HG03558 (cell line): ENCODE results near the gene INTS14.
A peak's percentile ranks its signal among the peaks of the same experiment; 100 is the strongest.
"Not testable (repeated sequence)": the region's sequence is repeated elsewhere in the genome, so short reads cannot be mapped to it uniquely, and the experiment has no call there.

Source experiments
- ATAC-seq: cut with Tn5 transposase; IDR thresholded peaks from one replicate; pipeline ENCODE4 v1.9.1; 2021; ENCODE audit warnings: moderate number of reproducible peaks; ENCODE audit not compliant: unreplicated experiment; ENCODE audit errors: extremely low read depth

The INTS14 gene

GRCh38 chr15:65632780-65633375, 21.9 kb upstream of the INTS14 start:
- ATAC-seq, result no peak

- no peak for ATAC-seq
These were observed 20.6 kb upstream of the INTS14 start for GRCh38 chr15:65631503-65631902.

GRCh38 chr15:65630760-65631159, 19.8 kb upstream of the INTS14 start:
- ATAC-seq, result peak; percentile 60

GRCh38 chr15:65629548-65629947, 18.6 kb upstream of the INTS14 start:
- no peak for ATAC-seq

- no peak for ATAC-seq
These were observed 15.9 kb upstream of the INTS14 start for GRCh38 chr15:65626856-65627255.

- no peak for ATAC-seq
These were observed 12.2 kb upstream of the INTS14 start for GRCh38 chr15:65623103-65623502.

GRCh38 chr15:65621638-65622037, 10.7 kb upstream of the INTS14 start, which contains the start of gene SLC24A1:
TSS of gene SLC24A1 (plus strand) at chr15:65621938. CDS start at chr15:65624081, 2,143 bp downstream.
- ATAC-seq, result no peak

- ATAC-seq, result no peak
These were observed 9.9 kb upstream of the INTS14 start for GRCh38 chr15:65620833-65621232.

GRCh38 chr15:65619626-65620290, 8.8 kb upstream of the INTS14 start:
- ATAC-seq, result no peak

GRCh38 chr15:65618560-65619109, 7.7 kb upstream of the INTS14 start:
- no peak for ATAC-seq

- ATAC-seq, result not testable (repeated sequence)
These were observed 5.0 kb upstream of the INTS14 start for GRCh38 chr15:65615887-65616286.

GRCh38 chr15:65612949-65613744, 2.2 kb upstream of the INTS14 start:
- no peak for ATAC-seq

- no peak for ATAC-seq
These were observed 1.6 kb upstream of the INTS14 start for GRCh38 chr15:65612616-65612946.

- no peak for ATAC-seq
These were observed 1.1 kb upstream of the INTS14 start for GRCh38 chr15:65611888-65612615.

- no peak for ATAC-seq
These were observed 7.4 kb downstream of the INTS14 start for GRCh38 chr15:65603559-65603958.

GRCh38 chr15:65603134-65603533, 7.8 kb downstream of the INTS14 start:
- no peak for ATAC-seq

- no peak for ATAC-seq
These were observed 11.3 kb downstream of the INTS14 start for GRCh38 chr15:65599677-65600076.

- no peak for ATAC-seq
These were observed 12.5 kb downstream of the INTS14 start for GRCh38 chr15:65598468-65598867.

GRCh38 chr15:65595960-65596359, 15.0 kb downstream of the INTS14 start:
- ATAC-seq, result no peak

GRCh38 chr15:65587094-65587493, 23.8 kb downstream of the INTS14 start:
- ATAC-seq, result no peak
